ENCODE results near the gene ESF1.

GRCh38 chr20:13778827-13779226 lies 5.9 kb downstream of the ESF1 start:
- TF ChIP-seq CTCF (IDR thresholded peaks at IDR 0.05; ENCODE audit: insufficient read depth, low read length) = no peak
- no peak for TF ChIP-seq REST (IDR thresholded peaks at IDR 0.05; ENCODE audit: insufficient replicate concordance, low read depth)
- no peak for TF ChIP-seq POLR2AphosphoS5 (IDR thresholded peaks at IDR 0.05; ENCODE audit: low read depth)
